SK-N-SH treated with all-trans-retinoic acid at 6 μM for 48 hours (cell line): ENCODE data around the gene TTLL6.

Experiments used
- ARNTL ChIP-seq: fragments of 450-650 bp; formaldehyde crosslinking; IDR thresholded peaks from 2 replicates; pipeline ENCODE4 v1.5.0; 2020; ENCODE audit warnings: low read depth, mild to moderate bottlenecking, moderate library complexity, borderline replicate concordance
- BACH2 ChIP-seq: fragments of 250-450 bp; sonication (Bioruptor Pico); IDR thresholded peaks from 2 replicates; pipeline ENCODE4 v1.9.0; 2021; ENCODE audit warnings: mild to moderate bottlenecking, borderline replicate concordance
- CSDC2 ChIP-seq: fragments of 250-450 bp; sonication (Bioruptor Pico); IDR thresholded peaks from 2 replicates; pipeline ENCODE4 v1.5.0; 2020; ENCODE audit warnings: mild to moderate bottlenecking, moderate library complexity
- GLIS3 ChIP-seq: fragments of 250-450 bp; sonication (Bioruptor Pico); IDR thresholded peaks from 2 replicates; pipeline ENCODE4 v1.5.0; 2020; ENCODE audit warnings: mild to moderate bottlenecking, moderate library complexity
- PPARA ChIP-seq: fragments of 250-450 bp; sonication (Bioruptor Pico); IDR thresholded peaks from 2 replicates; pipeline ENCODE4 v1.5.0; 2020; ENCODE audit warnings: mild to moderate bottlenecking, borderline replicate concordance
- TOX ChIP-seq: fragments of 250-450 bp; sonication (Bioruptor Pico); IDR thresholded peaks from 2 replicates; pipeline ENCODE4 v1.8.0; 2021; ENCODE audit warnings: mild to moderate bottlenecking, moderate library complexity, borderline replicate concordance
- ZC3H10 ChIP-seq: fragments of 250-450 bp; sonication (Bioruptor Pico); IDR thresholded peaks from 2 replicates; pipeline ENCODE4 v1.5.1; 2021; ENCODE audit warnings: mild to moderate bottlenecking, moderate library complexity
- ZNF565 ChIP-seq: fragments of 450-650 bp; formaldehyde crosslinking; conservative IDR thresholded peaks from 2 replicates; pipeline ENCODE4 v1.5.0; 2020; ENCODE audit warnings: low read depth, mild to moderate bottlenecking, moderate library complexity
- TF ChIP-seq, protein P1 (sequence below): fragments of 250-450 bp; sonication (Bioruptor Pico); IDR thresholded peaks from 2 replicates; pipeline ENCODE4 v1.8.0; 2020; ENCODE audit warnings: mild to moderate bottlenecking, moderate library complexity, borderline replicate concordance
- TF ChIP-seq, protein P2 (sequence below): fragments of 250-450 bp; sonication (Bioruptor Pico); IDR thresholded peaks from 2 replicates; pipeline ENCODE4 v1.8.0; 2021; ENCODE audit warnings: low read depth, mild to moderate bottlenecking, moderate library complexity, borderline replicate concordance
- TF ChIP-seq, protein P3 (sequence below): fragments of 250-450 bp; sonication (Bioruptor Pico); IDR thresholded peaks from 2 replicates; pipeline ENCODE4 v1.5.0; 2020; ENCODE audit warnings: mild to moderate bottlenecking, moderate library complexity
- TF ChIP-seq, protein P4 (sequence below): fragments of 250-450 bp; sonication (Bioruptor Pico); IDR thresholded peaks from 2 replicates; pipeline ENCODE4 v1.5.1; 2020; ENCODE audit warnings: low read depth, mild to moderate bottlenecking, moderate library complexity

DNA sequence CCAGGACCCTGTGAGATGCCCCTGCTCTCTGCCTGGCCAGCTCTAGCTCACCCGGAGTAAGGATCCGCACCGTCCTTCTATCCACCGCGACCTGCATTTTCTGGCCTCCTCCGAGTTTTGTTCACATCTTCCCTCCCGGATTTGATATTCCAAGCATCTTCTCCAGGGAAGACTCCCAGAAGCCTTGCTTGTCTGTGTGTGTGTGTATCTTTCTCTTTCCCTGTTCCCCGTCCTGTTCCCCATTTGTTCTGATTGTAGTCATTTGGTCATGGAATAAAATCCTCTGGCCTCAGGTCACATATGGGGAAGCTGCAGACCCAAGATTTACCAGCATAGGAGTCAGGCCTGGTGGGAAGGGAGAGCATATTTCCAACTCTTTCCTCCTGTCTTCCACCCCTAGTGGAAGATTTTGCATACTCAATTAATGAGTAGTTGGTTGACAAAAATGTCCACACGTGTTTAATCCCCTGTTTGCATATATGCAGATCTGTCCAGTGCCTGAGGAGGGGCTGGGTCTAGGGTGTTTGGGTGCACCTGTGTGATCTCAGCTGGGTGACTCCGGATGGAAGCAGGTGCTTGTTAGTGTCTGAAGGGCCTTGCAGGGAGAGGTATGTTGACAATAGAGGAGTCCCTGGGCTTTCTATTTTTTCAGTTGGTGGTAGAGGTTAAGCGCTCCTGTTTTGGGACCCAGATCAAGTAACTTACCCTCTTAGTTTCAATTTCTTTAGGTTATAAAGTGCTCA, 96.6 kb downstream of the TTLL6 start:
- no peak for TF ChIP-seq CSDC2
- TF ChIP-seq, protein P1, sequence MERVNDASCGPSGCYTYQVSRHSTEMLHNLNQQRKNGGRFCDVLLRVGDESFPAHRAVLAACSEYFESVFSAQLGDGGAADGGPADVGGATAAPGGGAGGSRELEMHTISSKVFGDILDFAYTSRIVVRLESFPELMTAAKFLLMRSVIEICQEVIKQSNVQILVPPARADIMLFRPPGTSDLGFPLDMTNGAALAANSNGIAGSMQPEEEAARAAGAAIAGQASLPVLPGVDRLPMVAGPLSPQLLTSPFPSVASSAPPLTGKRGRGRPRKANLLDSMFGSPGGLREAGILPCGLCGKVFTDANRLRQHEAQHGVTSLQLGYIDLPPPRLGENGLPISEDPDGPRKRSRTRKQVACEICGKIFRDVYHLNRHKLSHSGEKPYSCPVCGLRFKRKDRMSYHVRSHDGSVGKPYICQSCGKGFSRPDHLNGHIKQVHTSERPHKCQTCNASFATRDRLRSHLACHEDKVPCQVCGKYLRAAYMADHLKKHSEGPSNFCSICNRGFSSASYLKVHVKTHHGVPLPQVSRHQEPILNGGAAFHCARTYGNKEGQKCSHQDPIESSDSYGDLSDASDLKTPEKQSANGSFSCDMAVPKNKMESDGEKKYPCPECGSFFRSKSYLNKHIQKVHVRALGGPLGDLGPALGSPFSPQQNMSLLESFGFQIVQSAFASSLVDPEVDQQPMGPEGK: no peak
- no peak for TF ChIP-seq BACH2
- TF ChIP-seq TOX (CRISPR knock-in tag): no peak
- no peak for TF ChIP-seq PPARA (CRISPR knock-in tag)
- TF ChIP-seq, protein P2, sequence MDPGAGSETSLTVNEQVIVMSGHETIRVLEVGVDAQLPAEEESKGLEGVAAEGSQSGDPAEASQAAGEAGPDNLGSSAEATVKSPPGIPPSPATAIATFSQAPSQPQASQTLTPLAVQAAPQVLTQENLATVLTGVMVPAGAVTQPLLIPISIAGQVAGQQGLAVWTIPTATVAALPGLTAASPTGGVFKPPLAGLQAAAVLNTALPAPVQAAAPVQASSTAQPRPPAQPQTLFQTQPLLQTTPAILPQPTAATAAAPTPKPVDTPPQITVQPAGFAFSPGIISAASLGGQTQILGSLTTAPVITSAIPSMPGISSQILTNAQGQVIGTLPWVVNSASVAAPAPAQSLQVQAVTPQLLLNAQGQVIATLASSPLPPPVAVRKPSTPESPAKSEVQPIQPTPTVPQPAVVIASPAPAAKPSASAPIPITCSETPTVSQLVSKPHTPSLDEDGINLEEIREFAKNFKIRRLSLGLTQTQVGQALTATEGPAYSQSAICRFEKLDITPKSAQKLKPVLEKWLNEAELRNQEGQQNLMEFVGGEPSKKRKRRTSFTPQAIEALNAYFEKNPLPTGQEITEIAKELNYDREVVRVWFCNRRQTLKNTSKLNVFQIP (CRISPR knock-in tag): no peak
- TF ChIP-seq ZC3H10 (CRISPR knock-in tag): no peak
- TF ChIP-seq, protein P3, sequence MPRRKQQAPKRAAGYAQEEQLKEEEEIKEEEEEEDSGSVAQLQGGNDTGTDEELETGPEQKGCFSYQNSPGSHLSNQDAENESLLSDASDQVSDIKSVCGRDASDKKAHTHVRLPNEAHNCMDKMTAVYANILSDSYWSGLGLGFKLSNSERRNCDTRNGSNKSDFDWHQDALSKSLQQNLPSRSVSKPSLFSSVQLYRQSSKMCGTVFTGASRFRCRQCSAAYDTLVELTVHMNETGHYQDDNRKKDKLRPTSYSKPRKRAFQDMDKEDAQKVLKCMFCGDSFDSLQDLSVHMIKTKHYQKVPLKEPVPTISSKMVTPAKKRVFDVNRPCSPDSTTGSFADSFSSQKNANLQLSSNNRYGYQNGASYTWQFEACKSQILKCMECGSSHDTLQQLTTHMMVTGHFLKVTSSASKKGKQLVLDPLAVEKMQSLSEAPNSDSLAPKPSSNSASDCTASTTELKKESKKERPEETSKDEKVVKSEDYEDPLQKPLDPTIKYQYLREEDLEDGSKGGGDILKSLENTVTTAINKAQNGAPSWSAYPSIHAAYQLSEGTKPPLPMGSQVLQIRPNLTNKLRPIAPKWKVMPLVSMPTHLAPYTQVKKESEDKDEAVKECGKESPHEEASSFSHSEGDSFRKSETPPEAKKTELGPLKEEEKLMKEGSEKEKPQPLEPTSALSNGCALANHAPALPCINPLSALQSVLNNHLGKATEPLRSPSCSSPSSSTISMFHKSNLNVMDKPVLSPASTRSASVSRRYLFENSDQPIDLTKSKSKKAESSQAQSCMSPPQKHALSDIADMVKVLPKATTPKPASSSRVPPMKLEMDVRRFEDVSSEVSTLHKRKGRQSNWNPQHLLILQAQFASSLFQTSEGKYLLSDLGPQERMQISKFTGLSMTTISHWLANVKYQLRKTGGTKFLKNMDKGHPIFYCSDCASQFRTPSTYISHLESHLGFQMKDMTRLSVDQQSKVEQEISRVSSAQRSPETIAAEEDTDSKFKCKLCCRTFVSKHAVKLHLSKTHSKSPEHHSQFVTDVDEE: no peak
- no peak for TF ChIP-seq GLIS3
- TF ChIP-seq ARNTL (CRISPR knock-in tag): no peak
- TF ChIP-seq, protein P4, sequence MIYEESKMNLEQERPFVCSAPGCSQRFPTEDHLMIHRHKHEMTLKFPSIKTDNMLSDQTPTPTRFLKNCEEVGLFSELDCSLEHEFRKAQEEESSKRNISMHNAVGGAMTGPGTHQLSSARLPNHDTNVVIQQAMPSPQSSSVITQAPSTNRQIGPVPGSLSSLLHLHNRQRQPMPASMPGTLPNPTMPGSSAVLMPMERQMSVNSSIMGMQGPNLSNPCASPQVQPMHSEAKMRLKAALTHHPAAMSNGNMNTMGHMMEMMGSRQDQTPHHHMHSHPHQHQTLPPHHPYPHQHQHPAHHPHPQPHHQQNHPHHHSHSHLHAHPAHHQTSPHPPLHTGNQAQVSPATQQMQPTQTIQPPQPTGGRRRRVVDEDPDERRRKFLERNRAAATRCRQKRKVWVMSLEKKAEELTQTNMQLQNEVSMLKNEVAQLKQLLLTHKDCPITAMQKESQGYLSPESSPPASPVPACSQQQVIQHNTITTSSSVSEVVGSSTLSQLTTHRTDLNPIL (CRISPR knock-in tag): no peak
- TF ChIP-seq ZNF565: no peak
